CD4-positive, alpha-beta T cell treated with Interleukin-6 at 100 ng/mL for 8 hours (primary cell): ENCODE results near the gene DPP10.

Experiments used
- DNase-seq: peaks from one replicate; pipeline ENCODE4 v3.0.0-alpha.2; 2020; ENCODE audit warnings: mixed read lengths, low spot score

The DPP10 gene

GRCh38 chr2:114810092-114810491 is 367.7 kb downstream of the DPP10 start:
- no peak for DNase-seq

- DNase-seq = no peak
Observed at GRCh38 chr2:114812261-114812660, 369.8 kb downstream of the DPP10 start.

- DNase-seq = no peak
Observed at GRCh38 chr2:114814355-114814754, 371.9 kb downstream of the DPP10 start.

- DNase-seq = no peak
Observed at GRCh38 chr2:114821055-114821454, 378.6 kb downstream of the DPP10 start.

- no peak for DNase-seq
Observed at GRCh38 chr2:114843963-114844362, 401.5 kb downstream of the DPP10 start.

GRCh38 chr2:114857196-114857595 is 414.8 kb downstream of the DPP10 start:
- DNase-seq = no peak

GRCh38 chr2:114859726-114860510 is 417.5 kb downstream of the DPP10 start:
- DNase-seq = no peak

GRCh38 chr2:114862243-114862642 is 419.8 kb downstream of the DPP10 start:
- DNase-seq = no peak

- no peak for DNase-seq
Observed at GRCh38 chr2:114864901-114865300, 422.5 kb downstream of the DPP10 start.

GRCh38 chr2:114880046-114880445 is 437.6 kb downstream of the DPP10 start:
- no peak for DNase-seq

GRCh38 chr2:114919985-114920384 is 477.5 kb downstream of the DPP10 start:
- no peak for DNase-seq

GRCh38 chr2:114922076-114922475 is 479.6 kb downstream of the DPP10 start:
- DNase-seq = no peak

- DNase-seq = no peak
Observed at GRCh38 chr2:114925296-114926255, 483.1 kb downstream of the DPP10 start.

GRCh38 chr2:114926303-114926702 is 483.9 kb downstream of the DPP10 start:
- DNase-seq = no peak

GRCh38 chr2:114929225-114929624 is 486.8 kb downstream of the DPP10 start:
- DNase-seq = no peak

GRCh38 chr2:114933671-114934241 is 491.3 kb downstream of the DPP10 start:
- DNase-seq = no peak

GRCh38 chr2:114935031-114935430 is 492.6 kb downstream of the DPP10 start:
- DNase-seq = no peak

- DNase-seq = no peak
Observed at GRCh38 chr2:114937366-114937930, 495.0 kb downstream of the DPP10 start.

- DNase-seq = no peak
Observed at GRCh38 chr2:114940785-114941458, 498.5 kb downstream of the DPP10 start.

GRCh38 chr2:114949228-114949804 is 506.9 kb downstream of the DPP10 start:
- DNase-seq = no peak

- no peak for DNase-seq
Observed at GRCh38 chr2:114960389-114960788, 517.9 kb downstream of the DPP10 start.
